ENCODE results near the gene GSTM4.
A peak's percentile ranks its signal among the peaks of the same experiment; 100 is the strongest.
"Not testable (repeated sequence)": the region's sequence is repeated elsewhere in the genome, so short reads cannot be mapped to it uniquely, and the experiment has no call there.

The GSTM4 gene

GRCh38 chr1:109677459-109677858 lies 21.6 kb downstream of the GSTM4 start:
- Histone ChIP-seq H3K9me3 (ENCODE audit: severe bottlenecking) (no peaks in the 10 kb centered on the region), H3K27me3 (ENCODE audit: insufficient read depth, low read depth, severe bottlenecking) (no peaks in the 10 kb centered on the region), H3K27ac (no peak overlapping the region), H3K4me3 (ENCODE audit: low read depth, low read length) (no peak overlapping the region), H3K36me3 (no peaks in the 10 kb centered on the region)
- no peak for TF ChIP-seq CTCF (IDR thresholded peaks at IDR 0.05; ENCODE audit: low read depth, low read length)
- DNase-seq = no peak

GRCh38 chr1:109678637-109679036 lies 22.7 kb downstream of the GSTM4 start:
- not testable (repeated sequence) for H3K4me3 ChIP-seq (ENCODE audit: low read depth, low read length); H3K27me3 ChIP-seq (ENCODE audit: insufficient read depth, low read depth, severe bottlenecking); DNase-seq

GRCh38 chr1:109684777-109685176 lies 28.9 kb downstream of the GSTM4 start:
- H3K27me3 ChIP-seq (ENCODE audit: insufficient read depth, low read depth, severe bottlenecking); H3K4me3 ChIP-seq (ENCODE audit: low read depth, low read length); H3K36me3 ChIP-seq; H3K9me3 ChIP-seq (ENCODE audit: severe bottlenecking); DNase-seq; H3K27ac ChIP-seq: not testable (repeated sequence)

More at GRCh38 chr1:109678637-109679036, 22.7 kb downstream of the GSTM4 start:
- not testable (repeated sequence) for H3K36me3 ChIP-seq; H3K27ac ChIP-seq; H3K9me3 ChIP-seq (ENCODE audit: severe bottlenecking)

GRCh38 chr1:109685399-109685798 lies 29.5 kb downstream of the GSTM4 start:
- not testable (repeated sequence) for H3K36me3 ChIP-seq; DNase-seq; H3K9me3 ChIP-seq (ENCODE audit: severe bottlenecking); H3K27ac ChIP-seq; H3K4me3 ChIP-seq (ENCODE audit: low read depth, low read length); H3K27me3 ChIP-seq (ENCODE audit: insufficient read depth, low read depth, severe bottlenecking)

GRCh38 chr1:109685890-109686289 lies 30.0 kb downstream of the GSTM4 start:
- not testable (repeated sequence) for DNase-seq; H3K4me3 ChIP-seq (ENCODE audit: low read depth, low read length); H3K27ac ChIP-seq; H3K27me3 ChIP-seq (ENCODE audit: insufficient read depth, low read depth, severe bottlenecking); H3K9me3 ChIP-seq (ENCODE audit: severe bottlenecking); H3K36me3 ChIP-seq

GRCh38 chr1:109687109-109687508 lies 31.2 kb downstream of the GSTM4 start:
- H3K27ac ChIP-seq = peak overlapping the region; percentile 89

GRCh38 chr1:109687641-109688499 lies 32.0 kb downstream of the GSTM4 start, which contains the start of gene GSTM1:
Gene GSTM1 (plus strand): TSS chr1:109687817. CDS start chr1:109687874, 57 bp downstream.
- TF ChIP-seq CTCF (IDR thresholded peaks at IDR 0.05; ENCODE audit: low read depth, low read length) = peak; percentile 51
- H3K9me3 ChIP-seq (ENCODE audit: severe bottlenecking) = peaks cover 5% of the 10 kb centered on the region
- H3K4me3 ChIP-seq (ENCODE audit: low read depth, low read length) = peak within 1 kb of the TSS; percentile 58
- no peaks in the 10 kb centered on the region for H3K36me3 ChIP-seq
- no peaks in the 10 kb centered on the region for H3K27me3 ChIP-seq (ENCODE audit: insufficient read depth, low read depth, severe bottlenecking)
- DNase-seq = peak; percentile 83
- H3K27ac ChIP-seq = peak within 1 kb of the TSS; percentile 89

More at GRCh38 chr1:109687109-109687508, 31.2 kb downstream of the GSTM4 start:
- peak; percentile 24 for DNase-seq
- not testable (repeated sequence) for H3K9me3 ChIP-seq (ENCODE audit: severe bottlenecking); H3K36me3 ChIP-seq; H3K27me3 ChIP-seq (ENCODE audit: insufficient read depth, low read depth, severe bottlenecking)
- H3K4me3 ChIP-seq (ENCODE audit: low read depth, low read length) = peak overlapping the region; percentile 58

- no peaks in the 10 kb centered on the region for H3K27me3 ChIP-seq (ENCODE audit: insufficient read depth, low read depth, severe bottlenecking)
- no peak for TF ChIP-seq CTCF (IDR thresholded peaks at IDR 0.05; ENCODE audit: low read depth, low read length)
- H3K9me3 ChIP-seq (ENCODE audit: severe bottlenecking) = no peaks in the 10 kb centered on the region
- no peak for DNase-seq
- no peaks in the 10 kb centered on the region for H3K36me3 ChIP-seq
- no peak overlapping the region for H3K4me3 ChIP-seq (ENCODE audit: low read depth, low read length)
- no peak overlapping the region for H3K27ac ChIP-seq
These were observed 34.0 kb downstream of the GSTM4 start for GRCh38 chr1:109689844-109690405.
